Measurements from ENCODE around the gene ANKRD13D. TPM values are rescaled to one million over a fixed set of nuclear protein-coding genes. Genes with fewer than 3 reads are reported as not detected.

ANKRD13D gene
- total and polyA plus RNA-seq, 2 experiments from 2014 or later: 47.6 to 53.5 TPM

DNA sequence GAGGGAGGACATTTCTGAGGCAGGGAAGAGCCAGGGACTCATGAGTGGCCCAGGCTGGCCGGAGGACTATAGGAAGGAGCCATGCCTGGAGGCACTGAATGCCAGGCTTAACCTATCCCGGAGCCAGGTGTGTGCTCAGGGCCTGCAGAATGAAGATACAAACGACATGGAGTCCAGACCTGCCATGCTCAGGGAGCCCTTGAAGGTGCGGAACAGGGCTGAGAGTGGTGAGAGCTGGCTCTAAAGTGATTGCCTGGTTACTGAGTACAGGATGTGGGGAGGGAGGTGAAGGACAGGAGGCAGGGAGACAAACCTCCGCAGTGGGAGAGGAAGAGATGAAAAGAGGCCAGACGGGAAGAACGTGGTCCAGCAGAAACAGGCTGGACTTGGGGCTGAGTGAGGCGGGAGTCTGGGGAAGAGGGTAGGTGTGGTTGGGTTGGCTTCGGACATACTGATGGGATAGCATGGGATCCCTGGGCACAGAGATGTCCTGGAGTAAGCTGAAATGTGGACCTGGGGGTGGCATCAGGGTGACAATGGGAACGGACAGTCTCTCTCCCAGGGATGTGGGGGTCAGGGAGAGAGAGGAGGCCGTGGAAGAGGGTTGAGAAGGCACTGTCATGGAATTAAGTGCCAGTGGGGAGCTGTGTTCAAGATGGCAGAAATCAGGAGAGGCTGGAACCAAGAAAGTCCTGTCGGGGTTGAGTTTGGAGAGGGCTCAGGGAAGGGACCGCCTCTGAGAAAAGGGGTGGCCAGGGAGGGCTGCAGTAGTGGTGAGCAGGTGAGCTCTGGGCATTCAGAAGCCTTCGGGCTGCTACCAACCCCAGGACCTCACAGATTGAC lies 1.5 kb upstream of the ANKRD13D start:
- peak overlapping the region; percentile 78 for H3K27ac ChIP-seq
- no peaks in the 10 kb centered on the region for H3K27me3 ChIP-seq
- no peak for DNase-seq (ENCODE audit: low read depth in 1 of 2, low spot score in 1 of 2)
- TF ChIP-seq, protein P1, sequence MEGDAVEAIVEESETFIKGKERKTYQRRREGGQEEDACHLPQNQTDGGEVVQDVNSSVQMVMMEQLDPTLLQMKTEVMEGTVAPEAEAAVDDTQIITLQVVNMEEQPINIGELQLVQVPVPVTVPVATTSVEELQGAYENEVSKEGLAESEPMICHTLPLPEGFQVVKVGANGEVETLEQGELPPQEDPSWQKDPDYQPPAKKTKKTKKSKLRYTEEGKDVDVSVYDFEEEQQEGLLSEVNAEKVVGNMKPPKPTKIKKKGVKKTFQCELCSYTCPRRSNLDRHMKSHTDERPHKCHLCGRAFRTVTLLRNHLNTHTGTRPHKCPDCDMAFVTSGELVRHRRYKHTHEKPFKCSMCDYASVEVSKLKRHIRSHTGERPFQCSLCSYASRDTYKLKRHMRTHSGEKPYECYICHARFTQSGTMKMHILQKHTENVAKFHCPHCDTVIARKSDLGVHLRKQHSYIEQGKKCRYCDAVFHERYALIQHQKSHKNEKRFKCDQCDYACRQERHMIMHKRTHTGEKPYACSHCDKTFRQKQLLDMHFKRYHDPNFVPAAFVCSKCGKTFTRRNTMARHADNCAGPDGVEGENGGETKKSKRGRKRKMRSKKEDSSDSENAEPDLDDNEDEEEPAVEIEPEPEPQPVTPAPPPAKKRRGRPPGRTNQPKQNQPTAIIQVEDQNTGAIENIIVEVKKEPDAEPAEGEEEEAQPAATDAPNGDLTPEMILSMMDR (IDR thresholded peaks at IDR 0.05; ENCODE audit: low read depth, low read length): no peak
- H3K9me3 ChIP-seq (ENCODE audit: low read depth): no peaks in the 10 kb centered on the region
- peaks cover 23% of the 10 kb centered on the region for H3K36me3 ChIP-seq
- no peak overlapping the region for H3K4me3 ChIP-seq
- peaks cover 15% of the 10 kb centered on the region for H3K4me1 ChIP-seq (ENCODE audit: low read depth)

DNA sequence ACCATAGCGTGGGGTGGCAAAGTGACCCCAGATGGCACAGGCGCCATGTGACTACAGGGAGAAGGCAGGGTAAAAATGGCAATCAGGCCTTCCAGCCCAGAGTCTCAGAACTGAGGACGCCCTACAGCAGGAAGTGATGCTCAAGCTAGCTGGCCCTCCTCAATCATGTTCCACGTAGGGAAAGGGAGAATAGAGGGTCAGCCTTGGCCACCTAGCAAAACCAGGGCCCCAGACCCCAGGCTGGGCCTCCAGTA lies 978 bp upstream of the ANKRD13D start:
- Histone ChIP-seq H3K9me3 (ENCODE audit: low read depth) (no peaks in the 10 kb centered on the region), H3K27me3 (no peaks in the 10 kb centered on the region), H3K4me1 (ENCODE audit: low read depth) (peaks cover 15% of the 10 kb centered on the region), H3K4me3 (peak overlapping the region; percentile 56), H3K27ac (peak overlapping the region; percentile 78), H3K36me3 (peaks cover 18% of the 10 kb centered on the region)
- DNase-seq (ENCODE audit: low read depth in 1 of 2, low spot score in 1 of 2): no peak
- TF ChIP-seq, protein P1 (IDR thresholded peaks at IDR 0.05; ENCODE audit: low read depth, low read length): no peak

DNA sequence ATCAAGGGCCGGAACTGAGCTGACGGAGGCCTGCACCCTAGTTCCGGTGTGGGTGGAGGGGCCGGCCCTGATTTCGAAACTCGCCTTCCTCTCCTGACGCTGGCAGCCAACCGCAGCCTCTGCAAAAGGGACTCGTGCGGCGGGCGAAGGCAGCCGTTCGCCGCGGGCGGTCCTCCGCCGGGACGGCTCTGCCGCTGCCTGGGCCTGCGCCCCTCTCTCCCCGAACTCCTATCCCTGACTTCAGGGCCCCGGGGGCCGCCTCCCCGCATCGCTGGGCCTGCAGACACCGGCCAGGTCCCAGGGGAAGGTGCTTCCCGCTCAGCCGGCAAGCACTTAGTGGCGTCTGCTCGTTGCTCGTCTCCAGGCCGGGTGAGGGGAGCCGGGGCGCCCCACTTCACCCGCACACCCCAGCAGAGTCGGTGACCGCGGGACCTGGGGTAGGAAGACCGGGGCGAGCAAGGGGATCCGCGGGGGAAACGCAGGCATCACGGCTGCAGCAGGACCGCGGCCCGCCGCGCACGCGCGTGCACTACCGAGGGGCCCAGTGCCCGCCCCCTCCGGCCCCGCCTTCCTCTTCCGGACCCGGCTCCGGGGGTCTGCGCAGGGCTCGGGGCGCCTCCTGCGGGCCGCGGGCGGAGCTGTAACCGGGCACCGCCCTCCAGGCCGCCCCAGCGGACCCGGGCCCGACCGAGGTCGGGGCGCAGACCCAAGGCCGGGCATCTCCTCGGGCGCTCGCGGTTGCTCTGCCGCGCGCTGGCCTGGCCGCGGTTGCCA lies 464 bp upstream of the ANKRD13D start:
- H3K27ac ChIP-seq: peak overlapping the region; percentile 78
- peaks cover 15% of the 10 kb centered on the region for H3K4me1 ChIP-seq (ENCODE audit: low read depth)
- TF ChIP-seq, protein P1 (IDR thresholded peaks at IDR 0.05; ENCODE audit: low read depth, low read length): peak; percentile 34
- peaks cover 14% of the 10 kb centered on the region for H3K36me3 ChIP-seq
- H3K27me3 ChIP-seq: no peaks in the 10 kb centered on the region
- peak overlapping the region; percentile 56 for H3K4me3 ChIP-seq
- DNase-seq (ENCODE audit: low read depth in 1 of 2, low spot score in 1 of 2): peak; percentile 94 to 97
- no peaks in the 10 kb centered on the region for H3K9me3 ChIP-seq (ENCODE audit: low read depth)

DNA sequence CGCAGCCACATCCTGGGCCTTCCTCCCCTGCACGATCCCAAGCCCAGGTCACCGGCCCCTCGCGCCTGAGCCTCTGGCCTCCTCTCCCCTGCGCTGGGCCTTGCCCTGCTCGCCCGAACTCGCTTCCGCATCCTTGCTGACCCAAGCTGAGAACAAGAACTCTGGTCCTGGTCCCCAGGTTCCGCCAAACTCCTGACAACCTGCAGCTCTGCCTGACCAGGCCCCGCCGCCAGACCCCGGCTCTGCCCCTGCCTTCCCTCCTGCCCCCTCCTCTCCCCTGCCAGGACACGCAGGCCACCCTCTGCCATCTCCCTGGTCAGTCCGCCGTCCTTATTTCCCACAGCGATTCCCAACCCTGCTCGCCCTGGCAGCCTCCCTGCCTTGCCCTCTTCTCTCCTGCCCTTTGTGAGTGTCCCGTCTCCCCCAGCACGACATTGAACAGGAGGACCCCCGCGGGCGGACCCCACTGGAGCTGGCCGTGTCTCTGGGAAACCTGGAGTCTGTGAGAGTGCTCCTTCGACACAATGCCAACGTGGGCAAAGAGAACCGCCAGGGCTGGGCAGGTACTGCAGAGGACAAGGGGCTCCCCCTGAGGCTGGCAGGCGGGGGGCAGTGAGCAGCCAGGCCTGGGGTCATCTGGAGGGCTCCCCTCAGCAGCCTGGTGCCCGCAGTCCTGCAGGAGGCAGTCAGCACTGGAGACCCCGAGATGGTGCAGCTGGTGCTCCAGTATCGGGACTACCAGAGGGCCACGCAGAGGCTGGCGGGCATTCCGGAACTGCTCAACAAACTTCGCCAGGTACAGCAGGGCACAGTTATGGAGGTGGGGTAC lies 762 bp downstream of the ANKRD13D start:
- H3K36me3 ChIP-seq: peaks cover 6% of the 10 kb centered on the region
- peak in 1 of 2 donors; percentile 26 for DNase-seq (ENCODE audit: low read depth in 1 of 2, low spot score in 1 of 2)

DNA sequence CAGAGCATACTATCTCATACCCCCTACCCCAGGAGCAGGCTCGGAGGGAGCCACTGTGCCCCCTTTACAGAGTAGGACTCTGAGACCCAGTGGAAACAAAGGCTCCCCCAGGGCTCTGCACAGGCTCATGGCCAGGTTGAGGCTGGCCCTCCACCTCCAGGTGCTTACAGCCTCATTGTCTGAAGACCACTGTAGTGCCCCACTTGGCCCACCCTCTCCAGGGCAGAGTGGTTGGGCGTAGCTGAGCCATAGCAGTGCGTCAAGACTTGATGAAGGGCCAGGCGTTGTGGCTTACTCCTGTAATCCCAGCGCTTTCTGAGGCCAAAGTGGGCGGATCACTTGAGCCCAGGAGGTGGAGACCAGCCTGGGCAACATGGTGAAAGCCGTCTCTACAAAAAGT lies 1.7 kb downstream of the ANKRD13D start:
- Histone ChIP-seq H3K4me3 (no peak overlapping the region), H3K27me3 (no peaks in the 10 kb centered on the region), H3K4me1 (ENCODE audit: low read depth) (peaks cover 15% of the 10 kb centered on the region), H3K36me3 (peaks cover 6% of the 10 kb centered on the region), H3K27ac (no peak overlapping the region), H3K9me3 (ENCODE audit: low read depth) (no peaks in the 10 kb centered on the region)
- peak in 1 of 2 donors; percentile 79 for DNase-seq (ENCODE audit: low read depth in 1 of 2, low spot score in 1 of 2)
- TF ChIP-seq, protein P1 (IDR thresholded peaks at IDR 0.05; ENCODE audit: low read depth, low read length): no peak

More for the DNA sequence above, 762 bp downstream of the ANKRD13D start:
- H3K27me3 ChIP-seq: no peaks in the 10 kb centered on the region
- peak overlapping the region; percentile 56 for H3K4me3 ChIP-seq
- H3K9me3 ChIP-seq (ENCODE audit: low read depth): no peaks in the 10 kb centered on the region
- TF ChIP-seq, protein P1 (IDR thresholded peaks at IDR 0.05; ENCODE audit: low read depth, low read length): no peak
- H3K27ac ChIP-seq: peak overlapping the region; percentile 58
- peaks cover 15% of the 10 kb centered on the region for H3K4me1 ChIP-seq (ENCODE audit: low read depth)
